Body of pancreas (tissue), 4 donors: ENCODE data around the gene LRRC10. TPM values are rescaled to one million over a fixed set of nuclear protein-coding genes. Genes with fewer than 3 reads are reported as not detected.

Experiments
- ATAC-seq: fragments of 150-250 bp; one replicate; pipeline ENCODE4 v1.9.1; 2016
- DNase-seq, 4 donors: peaks; one replicate each; pipeline ENCODE4 v3.0.0-alpha.2; 2019
- H3K27ac ChIP-seq, 4 donors: fragments of 200-600 bp; sonication (generic); 1 replicate in 3 of 4; 2 replicates in 1 of 4; pipeline versions ENCODE4 v1.5.1 to v1.6.1; 2016 to 2019; ENCODE audit warnings: mild to moderate bottlenecking in 1 of 4, mixed read lengths in 1 of 4, moderate library complexity in 1 of 4
- H3K27me3 ChIP-seq, 2 donors: fragments of 200-600 bp; sonication (generic); one replicate each; pipeline ENCODE4 v1.6.0; 2016; ENCODE audit warnings: mild to moderate bottlenecking in 1 of 2
- H3K36me3 ChIP-seq, 2 donors: fragments of 200-600 bp; sonication (generic); replicated peaks in 1 of 2; 2 replicates each; pipeline ENCODE4 v1.5.1; 2016; ENCODE audit warnings: low read depth in 2 of 2; ENCODE audit not compliant: insufficient read depth in 1 of 2
- H3K4me1 ChIP-seq: fragments of 200-600 bp; sonication (generic); one replicate; pipeline ENCODE4 v1.6.0; 2016
- H3K4me3 ChIP-seq, 2 donors: fragments of 200-600 bp; sonication (generic); 1 replicate in 1 of 2; 2 replicates in 1 of 2; pipeline ENCODE4 v1.5.1; 2016 to 2019
- H3K9me3 ChIP-seq, 3 donors: fragments of 200-600 bp; sonication (generic); 1 replicate in 2 of 3; 2 replicates in 1 of 3; pipeline ENCODE4 v1.5.1; 2016
- CTCF ChIP-seq, 7 experiments: fragments of 450-650 bp in 4 of 7; fragments of 200-600 bp in 3 of 7; sonication (generic) in 3 of 7; IDR thresholded peaks; one replicate each; pipeline ENCODE4 v1.5.1; 2016 to 2019; ENCODE audit warnings: antibody characterized with exemption in 7 of 7
- POLR2A ChIP-seq, 3 donors: fragments of 450-650 bp; IDR thresholded peaks; one replicate each; pipeline ENCODE4 v1.6.1; 2016; ENCODE audit warnings: antibody characterized with exemption in 3 of 3, mild to moderate bottlenecking in 2 of 3
- WGBS, 2 donors: methylation state at CpG; one replicate each; pipeline ENCODE4 v1.1.5; 2017; 5-methylcytosine and 5-hydroxymethylcytosine counted together
- intact Hi-C: fragments of 100-400 bp; cut with DNase I; formaldehyde crosslinking; loops from one replicate; pipeline ENCODE4 v1.15.1; 2023
- total RNA-seq, 2 donors: library from RNA; depleted of rRNA; stranded (reverse); fragments of >200 nt; gene quantifications; one replicate each; pipeline ENCODE4 v1.1.0, GENCODE V29; 2016

LRRC10 gene
- total RNA-seq: not detected

GRCh38 chr12:69610729-69611128 is at the start of gene LRRC10:
LRRC10 (minus strand) TSS chr12:69610907; CDS start chr12:69610838, 69 bp downstream.
- WGBS, 2 donors: 92 to 93% methylated on average over 8 to 11 of the region's 11 CpGs

GRCh38 chr12:69660164-69660863 is 49.6 kb upstream of the LRRC10 start:
- no peak for ATAC-seq
- H3K36me3 ChIP-seq: no peaks in the 10 kb centered on the region
- no peak for DNase-seq
- intact Hi-C loops: no loop called here
- no peak for TF ChIP-seq POLR2A (IDR thresholded peaks at IDR 0.05)
- no peak for TF ChIP-seq CTCF (IDR thresholded peaks at IDR 0.05)
- WGBS, 2 donors: 50 to 71% methylated on average over 1 of the region's 1 CpG
- no peak overlapping the region for H3K4me3 ChIP-seq
- H3K27ac ChIP-seq: no peak overlapping the region
- no peaks in the 10 kb centered on the region for H3K27me3 ChIP-seq
- no peaks in the 10 kb centered on the region for H3K9me3 ChIP-seq
- no peaks in the 10 kb centered on the region for H3K4me1 ChIP-seq

More at GRCh38 chr12:69610729-69611128, at the start of gene LRRC10:
- intact Hi-C loops: no loop called here
- no peak within 1 kb of the TSS for H3K4me3 ChIP-seq
- H3K27ac ChIP-seq: no peak within 1 kb of the TSS
- no peak for ATAC-seq
- H3K9me3 ChIP-seq: no peaks in the 10 kb centered on the region
- no peaks in the 10 kb centered on the region for H3K4me1 ChIP-seq
- no peaks in the 10 kb centered on the region for H3K36me3 ChIP-seq
- TF ChIP-seq POLR2A (IDR thresholded peaks at IDR 0.05) (no peak), CTCF (IDR thresholded peaks at IDR 0.05) (no peak)
- no peaks in the 10 kb centered on the region for H3K27me3 ChIP-seq
- no peak for DNase-seq

- no peak for ATAC-seq
- intact Hi-C loops: no loop called here
- H3K27me3 ChIP-seq: no peaks in the 10 kb centered on the region
Observed at GRCh38 chr12:69658203-69658602, 47.5 kb upstream of the LRRC10 start.

GRCh38 chr12:69657376-69658137 is 46.9 kb upstream of the LRRC10 start:
- no peak overlapping the region for H3K27ac ChIP-seq
- H3K27me3 ChIP-seq: no peaks in the 10 kb centered on the region
- no peaks in the 10 kb centered on the region for H3K4me1 ChIP-seq
- H3K4me3 ChIP-seq: no peak overlapping the region
- no peaks in the 10 kb centered on the region for H3K9me3 ChIP-seq
- intact Hi-C loops: no loop called here
- 54 to 64% methylated on average over 9 of the region's 9 CpGs for WGBS, 2 donors
- TF ChIP-seq POLR2A (IDR thresholded peaks at IDR 0.05) (no peak), CTCF (IDR thresholded peaks at IDR 0.05) (no peak)
- no peak for ATAC-seq
- H3K36me3 ChIP-seq: no peaks in the 10 kb centered on the region
- DNase-seq: no peak

More at GRCh38 chr12:69658203-69658602, 47.5 kb upstream of the LRRC10 start:
- no peak for DNase-seq
- H3K36me3 ChIP-seq: no peaks in the 10 kb centered on the region
- H3K9me3 ChIP-seq: no peaks in the 10 kb centered on the region
- no peak overlapping the region for H3K4me3 ChIP-seq
- 45 to 64% methylated on average over 2 of the region's 2 CpGs for WGBS, 2 donors
- no peak overlapping the region for H3K27ac ChIP-seq
- no peaks in the 10 kb centered on the region for H3K4me1 ChIP-seq
- TF ChIP-seq POLR2A (IDR thresholded peaks at IDR 0.05) (no peak), CTCF (IDR thresholded peaks at IDR 0.05) (no peak)
